Measurements from ENCODE around the gene TMEM37.

TMEM37 gene

DNA sequence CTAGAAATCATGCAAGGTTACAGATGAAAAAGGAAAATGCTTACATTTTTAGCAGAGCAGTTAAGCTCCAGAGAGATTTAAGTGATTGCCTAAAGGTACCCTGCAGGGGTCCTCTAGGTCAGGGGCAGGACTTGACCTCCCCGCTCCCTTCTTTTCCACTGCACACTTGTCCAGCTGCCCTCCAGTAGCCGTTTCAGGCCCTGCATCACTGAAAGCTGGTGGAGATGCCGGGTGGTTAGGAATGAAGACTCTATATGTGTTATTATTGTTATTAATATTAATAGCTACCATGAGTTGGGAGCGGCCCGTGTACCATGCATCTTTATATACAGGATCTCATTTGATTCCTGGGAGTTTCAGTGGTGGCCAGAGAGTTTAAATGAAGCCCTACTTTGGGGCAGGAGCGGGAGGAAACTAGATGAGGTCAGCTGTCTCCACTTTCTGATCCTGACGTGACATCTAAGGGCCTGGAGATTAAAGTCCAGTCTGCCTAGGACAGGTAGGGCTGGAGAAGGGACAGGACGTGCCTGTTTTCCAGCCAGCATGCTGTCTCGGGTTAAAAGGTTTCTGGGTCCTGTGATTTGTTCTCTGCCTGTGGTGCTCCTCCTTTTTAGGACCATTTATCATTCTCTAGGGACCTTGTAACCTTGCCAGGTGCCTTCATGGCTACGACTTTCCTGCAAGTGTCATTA is 2.1 kb downstream of the TMEM37 start:
- no peak for DNase-seq (ENCODE audit: low read depth)

DNA sequence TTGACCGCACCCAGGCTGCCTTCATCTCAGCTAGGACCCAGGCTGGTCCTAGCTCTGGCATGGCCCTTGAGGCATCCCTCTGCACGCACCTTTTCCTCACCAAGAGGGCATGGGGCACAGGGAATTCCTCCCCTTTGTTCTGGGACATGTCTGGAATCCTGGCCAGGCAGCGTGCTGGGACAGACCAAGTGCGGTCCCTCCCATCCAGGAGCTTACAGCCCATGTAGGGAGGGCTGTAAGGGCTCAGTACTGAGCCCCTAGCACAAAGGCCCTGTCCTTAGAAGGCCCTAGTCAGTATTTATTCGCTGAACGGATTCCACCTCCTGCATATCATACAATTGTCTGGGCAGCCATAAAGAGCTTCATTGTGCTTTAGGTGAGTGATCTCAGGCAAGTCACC is 3.0 kb downstream of the TMEM37 start:
- no peak for DNase-seq (ENCODE audit: low read depth)

DNA sequence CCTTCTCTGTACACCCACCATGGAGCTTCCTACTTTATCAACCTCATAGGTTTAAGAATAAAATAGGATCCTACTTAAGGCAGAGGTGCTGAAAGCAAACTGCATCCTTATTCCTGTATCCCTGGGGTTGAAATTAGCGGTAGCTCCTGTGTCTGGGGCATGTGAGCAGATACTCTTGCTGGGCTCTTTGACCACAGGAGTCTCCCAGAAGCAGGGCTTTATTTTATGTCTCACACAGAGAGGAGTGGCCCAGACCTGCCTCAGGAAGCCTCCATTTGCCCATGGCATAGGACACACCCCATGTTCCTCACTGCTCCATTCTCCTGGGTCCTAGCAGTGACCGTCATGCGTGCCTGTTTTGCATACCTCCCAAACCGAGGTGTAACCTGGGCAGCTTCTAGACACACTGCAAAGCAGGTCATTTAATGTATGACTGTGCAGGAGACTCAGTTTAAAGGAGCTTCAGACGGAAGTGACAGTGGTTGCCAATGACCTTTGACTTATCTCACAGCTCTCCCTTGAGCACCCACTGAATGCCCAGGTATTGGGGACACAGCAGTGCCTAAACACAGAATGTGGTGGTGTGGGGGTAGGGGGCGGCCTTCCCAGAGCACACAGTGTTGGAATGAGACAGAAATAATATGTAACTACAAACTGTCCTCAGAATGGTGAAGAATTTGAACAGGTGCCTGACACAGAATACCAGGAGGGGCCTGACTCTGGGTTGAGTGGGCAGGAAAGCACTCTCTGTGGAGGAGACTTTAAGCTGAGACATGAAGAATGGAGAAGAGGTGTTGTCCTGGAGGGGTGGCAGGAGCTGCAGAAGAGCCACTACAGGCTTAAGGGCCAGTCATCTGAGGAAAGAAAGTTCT is 3.7 kb downstream of the TMEM37 start:
- no peak for DNase-seq (ENCODE audit: low read depth)

DNA sequence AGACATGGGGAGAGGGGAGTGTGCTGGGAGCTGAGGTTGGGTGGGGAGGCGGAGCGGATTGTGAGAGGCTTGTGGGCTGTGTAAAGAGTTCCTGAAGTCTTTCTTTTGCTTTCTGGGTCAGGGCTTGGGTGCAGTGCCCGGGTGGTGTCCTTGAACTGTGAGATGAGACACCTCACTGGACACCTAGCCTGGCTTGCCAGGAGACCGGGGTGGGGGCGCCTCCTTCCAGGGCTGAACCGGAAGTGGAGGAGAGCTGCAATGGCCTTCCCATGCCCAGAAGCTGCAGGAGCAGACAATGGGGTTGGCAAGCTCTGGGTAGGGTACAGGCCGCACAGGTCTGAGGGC is 4.3 kb downstream of the TMEM37 start:
- DNase-seq (ENCODE audit: low read depth): no peak

DNA sequence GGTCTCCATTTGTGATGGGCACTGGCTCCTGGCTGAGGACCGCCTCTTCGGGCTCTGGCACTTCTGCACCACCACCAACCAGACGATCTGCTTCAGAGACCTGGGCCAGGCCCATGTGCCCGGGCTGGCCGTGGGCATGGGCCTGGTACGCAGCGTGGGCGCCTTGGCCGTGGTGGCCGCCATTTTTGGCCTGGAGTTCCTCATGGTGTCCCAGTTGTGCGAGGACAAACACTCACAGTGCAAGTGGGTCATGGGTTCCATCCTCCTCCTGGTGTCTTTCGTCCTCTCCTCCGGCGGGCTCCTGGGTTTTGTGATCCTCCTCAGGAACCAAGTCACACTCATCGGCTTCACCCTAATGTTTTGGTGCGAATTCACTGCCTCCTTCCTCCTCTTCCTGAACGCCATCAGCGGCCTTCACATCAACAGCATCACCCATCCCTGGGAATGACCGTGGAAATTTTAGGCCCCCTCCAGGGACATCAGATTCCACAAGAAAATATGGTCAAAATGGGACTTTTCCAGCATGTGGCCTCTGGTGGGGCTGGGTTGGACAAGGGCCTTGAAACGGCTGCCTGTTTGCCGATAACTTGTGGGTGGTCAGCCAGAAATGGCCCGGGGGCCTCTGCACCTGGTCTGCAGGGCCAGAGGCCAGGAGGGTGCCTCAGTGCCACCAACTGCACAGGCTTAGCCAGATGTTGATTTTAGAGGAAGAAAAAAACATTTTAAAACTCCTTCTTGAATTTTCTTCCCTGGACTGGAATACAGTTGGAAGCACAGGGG is 5.5 kb downstream of the TMEM37 start:
- no peak for DNase-seq (ENCODE audit: low read depth)

DNA sequence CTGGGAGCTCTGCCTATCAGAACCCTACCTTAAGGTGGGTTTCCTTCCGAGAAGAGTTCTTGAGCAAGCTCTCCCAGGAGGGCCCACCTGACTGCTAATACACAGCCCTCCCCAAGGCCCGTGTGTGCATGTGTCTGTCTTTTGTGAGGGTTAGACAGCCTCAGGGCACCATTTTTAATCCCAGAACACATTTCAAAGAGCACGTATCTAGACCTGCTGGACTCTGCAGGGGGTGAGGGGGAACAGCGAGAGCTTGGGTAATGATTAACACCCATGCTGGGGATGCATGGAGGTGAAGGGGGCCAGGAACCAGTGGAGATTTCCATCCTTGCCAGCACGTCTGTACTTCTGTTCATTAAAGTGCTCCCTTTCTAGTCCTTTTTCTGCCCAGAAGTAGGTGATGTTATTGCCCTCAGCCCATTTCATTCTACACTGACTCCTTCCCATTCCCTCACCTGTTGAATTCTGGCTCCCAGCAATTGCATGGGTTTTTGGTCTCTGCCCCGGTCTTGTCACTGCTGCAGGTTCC is 6.5 kb downstream of the TMEM37 start:
- no peak for DNase-seq (ENCODE audit: low read depth)

DNA sequence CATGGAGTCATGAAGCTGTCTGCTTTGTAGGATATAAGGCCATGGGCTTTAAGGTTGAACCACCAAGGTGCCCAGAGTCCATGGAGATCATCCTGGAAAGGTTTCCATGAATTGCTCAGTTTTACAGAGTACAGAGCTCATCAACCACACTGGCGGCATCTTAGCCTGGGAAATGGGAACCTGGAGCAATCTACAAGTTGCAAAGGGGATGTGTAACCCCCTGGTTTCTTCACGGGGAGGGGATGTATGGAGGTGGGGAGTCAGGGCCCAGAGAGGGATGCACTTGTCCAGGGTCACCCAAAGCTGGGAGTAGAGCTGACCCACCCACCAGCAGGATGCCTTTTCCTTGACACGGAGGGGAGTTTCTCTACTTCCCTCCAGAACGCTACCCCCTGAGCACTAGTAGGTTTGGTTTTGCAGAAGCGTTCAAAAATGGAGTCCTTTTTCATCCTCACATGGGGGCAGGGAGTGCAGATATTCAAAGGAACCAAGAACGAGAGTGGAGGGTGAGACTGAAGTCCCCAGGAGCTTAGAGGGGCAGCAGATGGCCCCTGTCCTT is 7.2 kb downstream of the TMEM37 start:
- DNase-seq (ENCODE audit: low read depth): no peak

DNA sequence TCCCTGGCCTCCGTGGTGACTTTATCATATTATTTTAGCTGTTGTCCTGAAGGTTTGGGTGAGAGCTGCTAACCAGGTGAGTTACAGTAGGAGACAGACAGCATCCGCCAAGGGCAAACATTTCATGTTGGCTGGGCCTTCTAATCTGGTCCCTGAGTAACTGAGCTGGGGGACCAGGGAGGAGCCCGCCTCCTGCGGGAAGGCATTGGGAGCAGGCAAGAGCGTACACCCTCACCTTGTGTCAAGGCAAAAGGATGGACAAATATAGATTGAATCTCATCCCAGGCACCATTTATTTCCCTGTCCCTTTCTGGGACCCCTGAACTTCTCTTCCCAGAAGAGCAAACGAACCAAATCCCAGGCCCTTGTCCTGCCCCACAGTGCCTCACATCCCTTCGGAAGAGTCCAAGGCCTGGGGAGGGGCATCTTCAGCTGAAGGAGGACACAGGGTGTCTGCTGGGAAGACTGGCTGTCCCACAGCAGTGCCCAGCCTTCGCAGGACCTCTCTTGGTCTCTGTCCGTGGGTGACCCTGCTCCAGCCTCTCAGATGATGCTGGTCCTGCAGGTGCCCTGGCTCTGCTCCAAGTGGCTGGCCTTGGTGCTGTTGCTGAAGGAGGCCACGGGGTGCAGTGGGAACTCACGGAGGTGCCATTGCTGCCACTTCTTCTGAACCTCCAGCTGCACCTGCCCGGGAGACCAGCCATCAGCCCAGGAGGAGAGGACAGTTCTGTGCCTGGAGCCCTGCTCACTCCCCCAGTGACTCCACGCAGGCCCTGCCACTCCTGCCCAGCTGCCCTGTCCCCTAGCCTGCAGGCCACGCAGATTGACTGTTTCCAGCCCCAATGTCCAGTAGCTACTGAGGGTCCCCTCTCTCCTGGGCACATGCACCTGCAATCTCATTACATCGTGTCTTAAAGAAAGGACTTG is 8.2 kb downstream of the TMEM37 start:
- DNase-seq (ENCODE audit: low read depth): no peak

DNA sequence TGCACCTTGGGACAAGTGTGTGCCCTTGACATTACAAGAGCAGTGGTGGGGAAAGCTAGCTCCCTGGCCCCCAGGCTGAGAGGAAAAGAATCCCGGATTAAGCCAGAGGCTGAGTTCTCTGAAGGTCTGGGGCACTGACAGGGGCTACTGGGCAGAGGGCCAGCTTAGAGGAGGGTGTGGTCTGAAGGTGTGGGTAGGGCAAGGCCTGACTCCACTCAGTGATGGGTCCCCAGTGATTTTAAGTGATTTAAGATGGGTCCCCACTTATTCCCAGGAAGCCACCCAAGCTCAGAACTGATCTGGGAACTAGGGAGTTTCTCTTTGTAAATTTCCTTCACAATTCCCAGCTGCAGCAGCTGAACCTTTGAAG is 8.8 kb downstream of the TMEM37 start:
- DNase-seq (ENCODE audit: low read depth): no peak

DNA sequence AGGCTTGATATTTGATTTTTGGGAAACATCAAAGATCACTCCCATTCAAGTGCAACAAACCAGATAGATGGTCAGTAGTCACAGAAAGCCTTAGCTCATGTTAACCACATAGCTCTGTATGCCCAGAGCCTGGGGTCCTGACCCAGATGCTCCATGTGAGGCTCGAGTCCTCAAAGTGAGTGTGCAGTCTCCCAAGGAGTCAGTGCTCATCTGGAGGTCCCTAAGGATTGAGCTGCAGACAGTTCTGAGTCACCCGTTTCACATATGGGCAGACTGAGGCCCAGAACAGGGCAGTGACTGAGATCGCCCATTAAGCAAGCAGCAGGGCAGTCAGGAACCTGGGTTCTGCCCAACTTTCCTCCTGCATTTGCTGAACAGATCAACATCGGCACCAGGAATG is 9.2 kb downstream of the TMEM37 start:
- DNase-seq (ENCODE audit: low read depth): no peak

DNA sequence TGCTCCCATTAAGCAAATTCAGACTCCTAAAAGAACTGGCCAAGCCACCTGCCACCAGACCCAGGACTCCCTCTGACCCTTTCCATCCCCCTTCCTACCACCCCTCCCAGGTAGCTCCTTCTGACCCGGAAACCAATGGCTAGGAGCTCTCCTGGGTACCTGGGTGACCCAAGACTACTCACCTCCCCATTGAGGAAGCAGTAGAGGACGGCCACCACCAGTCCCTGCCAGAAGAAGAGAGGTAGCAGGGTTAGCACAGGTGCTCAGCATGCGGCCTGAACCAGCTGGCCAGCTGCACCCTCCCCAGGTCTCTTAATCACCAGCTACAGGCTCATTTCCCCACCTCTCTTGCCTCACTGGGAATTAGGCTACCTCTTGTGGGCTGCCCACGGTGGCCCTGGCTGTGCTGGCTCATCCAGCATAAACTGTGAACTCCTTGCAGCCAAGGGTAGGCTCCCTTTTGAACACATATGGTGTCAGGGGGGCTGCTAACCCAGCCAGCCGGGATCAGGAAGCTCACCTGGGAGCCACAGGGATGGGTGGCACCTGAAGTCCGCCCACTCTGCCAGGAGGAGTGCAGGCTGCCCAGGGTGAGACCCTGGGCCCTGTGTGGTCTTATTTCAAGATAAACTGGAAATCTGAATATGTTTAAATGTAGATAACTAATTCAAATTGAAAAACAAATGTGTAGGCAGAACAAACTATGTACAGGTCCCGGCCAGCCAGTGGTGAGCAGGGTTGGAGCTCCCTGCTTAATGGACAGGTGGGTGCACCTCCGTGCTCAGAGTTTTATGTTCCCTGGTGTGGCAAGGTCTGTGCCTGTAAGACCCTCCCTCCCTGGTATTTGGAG is 9.9 kb downstream of the TMEM37 start:
- no peak for DNase-seq (ENCODE audit: low read depth)

DNA sequence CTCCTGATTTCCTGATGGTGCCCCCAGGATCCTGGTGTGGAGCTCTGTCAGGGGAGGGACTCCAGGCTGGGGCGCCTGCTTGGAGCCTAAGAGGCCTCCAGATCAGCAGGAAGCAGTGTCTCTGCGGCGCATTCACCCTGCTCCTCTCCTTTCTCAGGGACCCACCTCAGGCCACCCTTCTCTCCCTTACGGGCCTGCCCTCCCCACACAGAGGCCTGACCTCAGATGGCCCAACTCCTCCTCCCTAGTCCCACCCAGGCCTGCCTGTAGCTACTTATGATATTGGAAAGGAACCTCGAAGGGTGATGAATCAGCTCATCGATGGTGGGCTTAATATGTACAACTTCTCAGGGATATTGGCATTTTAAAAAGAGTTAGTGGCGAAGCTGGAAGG is 10.6 kb downstream of the TMEM37 start:
- DNase-seq (ENCODE audit: low read depth): no peak

DNA sequence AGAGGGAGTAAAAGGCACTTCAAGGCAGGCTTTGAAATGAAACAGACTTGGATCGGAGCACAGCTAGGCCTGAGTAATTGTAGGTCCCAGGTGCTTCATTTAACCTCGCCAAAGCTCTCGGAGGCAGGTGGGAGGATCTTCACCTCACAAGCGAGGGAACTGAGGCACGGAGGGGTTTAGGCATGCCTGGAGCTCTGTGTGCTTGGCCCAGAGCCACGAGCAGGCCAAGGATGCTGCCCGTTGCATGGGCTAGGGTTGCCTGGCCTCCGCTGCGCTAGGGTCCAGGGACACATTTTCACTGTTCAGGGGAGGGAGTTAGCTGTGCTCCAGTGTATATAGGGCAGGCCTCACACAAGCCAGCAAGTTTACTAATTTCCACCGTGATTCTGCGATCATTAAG is 11.2 kb downstream of the TMEM37 start:
- DNase-seq (ENCODE audit: low read depth): no peak

DNA sequence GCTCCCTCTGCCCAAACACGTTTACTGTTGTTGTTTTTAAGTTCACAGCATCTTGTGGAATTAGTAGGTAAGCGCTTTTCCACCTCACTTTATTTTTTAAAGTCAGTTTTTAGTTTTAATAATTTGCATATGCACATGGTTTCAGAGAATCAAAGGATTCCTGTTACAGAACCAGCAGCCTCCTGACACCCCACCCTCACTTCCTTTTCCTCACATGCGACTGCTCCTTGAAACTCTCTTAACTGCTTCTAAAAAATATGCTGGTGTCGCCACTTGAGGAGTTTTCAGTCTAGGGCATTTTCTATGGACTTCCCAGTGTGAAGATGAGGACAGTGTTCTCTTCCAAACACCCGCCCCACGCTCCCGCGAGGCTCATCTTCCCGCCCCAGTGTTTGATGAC is 14.4 kb downstream of the TMEM37 start:
- DNase-seq (ENCODE audit: low read depth): no peak

DNA sequence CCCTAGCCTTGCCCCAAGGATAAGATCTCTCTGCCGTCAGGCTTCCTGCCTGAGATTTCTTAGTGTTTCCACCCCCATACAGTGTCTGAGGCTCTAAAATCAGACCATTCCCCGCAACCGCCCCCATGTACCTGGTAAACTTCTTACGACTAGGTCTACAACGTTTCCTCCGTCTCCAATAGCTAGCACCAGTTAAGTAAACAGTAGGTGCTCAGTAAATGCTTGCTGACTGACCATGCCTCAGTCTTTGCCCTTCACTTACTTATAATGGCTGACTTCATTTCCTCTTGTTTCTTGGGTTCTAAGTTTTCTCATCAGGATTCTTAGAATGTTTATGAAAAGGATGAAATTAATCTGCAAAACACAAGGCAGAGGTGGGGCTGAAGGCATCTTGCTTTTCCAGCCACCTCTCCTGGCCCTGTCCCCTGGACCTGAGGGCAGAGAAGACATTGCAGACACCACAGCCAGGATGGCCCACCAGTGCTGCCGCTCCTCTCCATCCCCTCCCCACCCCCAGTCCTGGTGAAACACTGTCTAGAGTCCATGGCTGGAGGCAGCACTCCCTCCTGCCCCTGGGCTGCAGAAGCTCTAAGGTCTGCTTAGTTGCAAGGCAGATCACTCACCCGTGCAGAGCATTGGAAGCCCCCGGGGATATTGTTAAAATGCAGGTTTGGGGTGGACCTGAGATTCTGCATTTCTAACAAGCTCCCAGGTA is 16.9 kb downstream of the TMEM37 start:
- DNase-seq (ENCODE audit: low read depth): no peak

DNA sequence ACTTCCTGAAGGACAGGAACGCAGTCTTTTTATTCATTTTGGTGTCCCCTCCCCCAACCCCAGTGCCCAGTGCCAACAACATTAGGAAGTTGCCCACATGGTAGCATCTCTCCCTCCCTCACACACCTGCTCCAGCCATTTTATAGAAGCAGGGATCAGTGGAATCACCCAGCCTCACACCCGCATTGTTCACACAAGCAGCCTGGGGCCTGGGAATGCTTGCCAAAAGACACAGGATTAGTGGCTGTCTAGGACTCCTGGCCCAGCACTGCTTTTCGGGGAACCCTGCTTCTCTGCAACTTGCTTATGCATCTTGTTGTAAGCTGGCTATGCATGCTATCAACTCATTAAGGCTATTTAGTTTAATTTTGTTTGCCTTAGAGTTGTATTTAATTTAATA is 17.9 kb downstream of the TMEM37 start:
- DNase-seq (ENCODE audit: low read depth): no peak

DNA sequence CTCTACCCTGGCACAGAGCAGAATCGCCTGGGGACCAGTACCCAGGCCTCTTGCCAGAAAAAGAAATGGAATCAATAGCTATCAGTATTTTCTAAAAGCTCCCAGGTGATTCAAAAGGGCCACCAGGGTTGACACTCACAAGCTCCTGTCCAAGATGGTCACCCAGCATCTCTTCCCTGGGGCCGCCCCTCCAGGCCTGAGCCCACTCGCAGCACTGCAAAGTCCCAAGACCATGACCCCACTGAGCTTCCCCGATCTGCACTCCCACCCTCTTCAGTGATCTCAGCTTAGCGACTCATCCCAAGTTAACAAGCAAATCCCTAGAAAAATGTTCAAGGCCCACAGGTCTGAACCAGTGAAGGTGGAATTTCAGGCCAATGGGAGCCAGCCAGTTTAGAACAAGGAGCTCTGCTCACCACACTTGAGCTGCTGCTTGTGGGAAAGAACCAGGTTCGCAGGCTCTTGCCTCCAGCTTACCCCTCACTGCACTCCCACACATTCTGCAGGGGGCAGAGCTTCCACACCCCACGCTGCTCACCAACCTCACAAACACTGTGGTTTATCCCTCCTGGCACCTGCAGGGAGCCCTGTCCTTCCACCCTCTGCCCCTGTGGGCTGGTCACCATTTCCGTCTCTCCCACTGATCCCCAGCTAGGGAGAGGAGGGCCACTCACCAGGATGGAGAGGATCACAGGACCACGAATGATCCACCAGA is 19.8 kb downstream of the TMEM37 start:
- DNase-seq (ENCODE audit: low read depth): no peak

DNA sequence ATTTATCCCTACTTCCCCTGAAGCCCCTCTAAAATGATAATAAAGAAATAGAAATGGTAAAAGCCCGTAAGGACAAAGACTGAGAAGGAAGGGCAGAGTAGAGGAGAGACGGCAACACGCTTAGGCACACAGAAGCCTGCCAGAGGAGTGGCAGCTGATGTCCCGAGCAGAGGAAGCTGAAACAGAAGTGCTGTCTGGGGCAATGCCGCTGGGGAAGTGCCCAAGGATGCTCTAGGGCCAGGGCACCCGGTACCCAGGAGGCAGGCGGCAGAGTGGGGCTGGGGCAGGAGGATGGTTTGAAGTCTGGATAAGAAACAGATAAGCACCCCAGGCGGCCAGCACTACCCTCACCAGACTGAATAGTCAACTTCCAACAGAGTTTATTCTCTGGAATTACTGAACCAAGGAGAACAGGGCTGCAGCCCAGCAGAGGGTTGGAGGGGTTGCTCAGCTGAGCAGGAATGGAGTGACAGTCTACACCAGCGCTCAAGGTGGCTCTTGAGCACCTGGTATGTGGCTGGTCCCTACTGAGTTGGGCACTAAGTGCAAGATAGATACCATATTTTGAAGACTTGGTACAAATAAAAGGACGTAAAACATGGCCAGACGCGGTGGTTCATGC is 22.4 kb downstream of the TMEM37 start:
- no peak for DNase-seq (ENCODE audit: low read depth)
